Left lung (tissue), 10 donors: ENCODE data around the gene ROR2. TPM values are rescaled to one million over a fixed set of nuclear protein-coding genes. Genes with fewer than 3 reads are reported as not detected.

ENCODE experiments used
- ATAC-seq: fragments of 200-7000 bp; cut with Tn5 transposase; one replicate; pipeline ENCODE4 v1.9.1; 2020; ENCODE audit warnings: moderate library complexity
- DNase-seq, 4 donors: peaks; one replicate each; pipeline ENCODE4 v3.0.0-alpha.2; 2013 to 2020
- H3K27ac ChIP-seq, 2 donors: fragments of 200-600 bp; sonication (generic) in 1 of 2; one replicate each; pipeline versions ENCODE4 v1.5.0 to v1.8.0; 2020 to 2021
- H3K27me3 ChIP-seq, 2 donors: fragments of 200-600 bp; sonication (generic) in 1 of 2; one replicate each; pipeline versions ENCODE4 v1.5.0 to v1.8.0; 2020 to 2021
- H3K36me3 ChIP-seq, 2 donors: fragments of 200-600 bp; sonication (generic) in 1 of 2; one replicate each; pipeline versions ENCODE4 v1.5.0 to v1.8.0; 2020 to 2021
- H3K4me1 ChIP-seq, 2 donors: fragments of 200-600 bp; one replicate each; pipeline ENCODE4 v1.8.0; 2021
- H3K4me3 ChIP-seq, 2 donors: fragments of 200-600 bp; sonication (generic) in 1 of 2; one replicate each; pipeline versions ENCODE4 v1.5.0 to v1.8.0; 2020 to 2021; ENCODE audit warnings: mild to moderate bottlenecking in 1 of 2
- H3K9me3 ChIP-seq, 2 donors: fragments of 200-600 bp; sonication (generic) in 1 of 2; one replicate each; pipeline versions ENCODE4 v1.5.0 to v1.8.0; 2020 to 2021
- intact Hi-C, 2 donors: fragments of 100-400 bp; cut with DNase I; formaldehyde crosslinking; loops; one replicate each; pipeline versions ENCODE4 v1.11.2 to v1.14.2; 2022
- polyA plus RNA-seq, 6 donors: library from polyadenylated mRNA; unstranded; fragments of 120-200 nt; gene quantifications; one replicate each; pipeline ENCODE4 v1.2.1, GENCODE V29; 2013; ENCODE audit not compliant: insufficient read length in 6 of 6
- total RNA-seq, 2 donors: library from RNA; stranded (reverse); fragmentation: NEBNext Ultra II Directional; extraction: Animal tissue kit (Norgen Biotek cat#: 25700); gene quantifications; one replicate each; pipeline ENCODE4 v1.2.1, GENCODE V29; 2021
- TF ChIP-seq, protein P1 (sequence below), 2 donors: fragments of 200-600 bp; sonication (generic) in 1 of 2; IDR thresholded peaks; one replicate each; pipeline versions ENCODE4 v1.5.0 to v1.8.0; 2021; ENCODE audit warnings: antibody characterized with exemption in 2 of 2
- donor health status: DM: no; HTN: yes; CAD: no.
- donor health status: DM: no; HTN: no; CAD: no.

The ROR2 gene
- total and polyA plus RNA-seq, 8 donors: 11.5 to 36.5 (median 29.7) TPM

- H3K27me3 ChIP-seq: peaks cover 0 to 17% of the 10 kb centered on the region in 2 donors
- intact Hi-C loops: no loop called here
- H3K4me3 ChIP-seq: no peak overlapping the region
- no peak for ATAC-seq
- DNase-seq: no peak
- TF ChIP-seq, protein P1, sequence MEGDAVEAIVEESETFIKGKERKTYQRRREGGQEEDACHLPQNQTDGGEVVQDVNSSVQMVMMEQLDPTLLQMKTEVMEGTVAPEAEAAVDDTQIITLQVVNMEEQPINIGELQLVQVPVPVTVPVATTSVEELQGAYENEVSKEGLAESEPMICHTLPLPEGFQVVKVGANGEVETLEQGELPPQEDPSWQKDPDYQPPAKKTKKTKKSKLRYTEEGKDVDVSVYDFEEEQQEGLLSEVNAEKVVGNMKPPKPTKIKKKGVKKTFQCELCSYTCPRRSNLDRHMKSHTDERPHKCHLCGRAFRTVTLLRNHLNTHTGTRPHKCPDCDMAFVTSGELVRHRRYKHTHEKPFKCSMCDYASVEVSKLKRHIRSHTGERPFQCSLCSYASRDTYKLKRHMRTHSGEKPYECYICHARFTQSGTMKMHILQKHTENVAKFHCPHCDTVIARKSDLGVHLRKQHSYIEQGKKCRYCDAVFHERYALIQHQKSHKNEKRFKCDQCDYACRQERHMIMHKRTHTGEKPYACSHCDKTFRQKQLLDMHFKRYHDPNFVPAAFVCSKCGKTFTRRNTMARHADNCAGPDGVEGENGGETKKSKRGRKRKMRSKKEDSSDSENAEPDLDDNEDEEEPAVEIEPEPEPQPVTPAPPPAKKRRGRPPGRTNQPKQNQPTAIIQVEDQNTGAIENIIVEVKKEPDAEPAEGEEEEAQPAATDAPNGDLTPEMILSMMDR (IDR thresholded peaks at IDR 0.05): no peak
- no peaks in the 10 kb centered on the region for H3K36me3 ChIP-seq
- H3K4me1 ChIP-seq: no peaks in the 10 kb centered on the region
- no peak overlapping the region for H3K27ac ChIP-seq
- H3K9me3 ChIP-seq: no peaks in the 10 kb centered on the region
Observed at GRCh38 chr9:91920630-91921350, 29.2 kb downstream of the ROR2 start.

DNA sequence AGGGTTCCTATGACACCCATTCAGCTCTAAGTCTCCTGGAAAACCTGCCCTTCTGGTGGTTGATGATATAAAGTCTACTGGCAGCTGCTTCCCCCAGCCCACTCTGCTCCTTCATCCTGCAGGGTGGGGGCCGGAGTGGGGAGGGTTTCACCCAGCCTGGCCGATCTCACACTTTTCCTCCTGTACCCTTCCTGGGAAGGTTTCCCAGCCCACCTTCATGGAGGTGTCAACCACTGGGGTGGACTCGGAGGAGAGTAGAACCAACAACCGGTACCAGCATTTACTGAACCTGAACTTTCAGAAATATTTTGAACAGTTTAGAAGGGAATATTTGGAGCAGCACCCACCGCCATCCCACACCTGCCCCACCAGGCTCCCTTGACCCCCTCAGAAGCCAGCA is 30.4 kb downstream of the ROR2 start:
- Histone ChIP-seq H3K36me3 (no peaks in the 10 kb centered on the region), H3K4me1 (no peaks in the 10 kb centered on the region), H3K27ac (no peak overlapping the region), H3K9me3 (no peaks in the 10 kb centered on the region), H3K4me3 (no peak overlapping the region), H3K27me3 (peaks cover 0 to 17% of the 10 kb centered on the region in 2 donors)
- TF ChIP-seq, protein P1 (IDR thresholded peaks at IDR 0.05): no peak
- intact Hi-C loops: no loop called here
- DNase-seq (no peak), ATAC-seq (no peak)

DNA sequence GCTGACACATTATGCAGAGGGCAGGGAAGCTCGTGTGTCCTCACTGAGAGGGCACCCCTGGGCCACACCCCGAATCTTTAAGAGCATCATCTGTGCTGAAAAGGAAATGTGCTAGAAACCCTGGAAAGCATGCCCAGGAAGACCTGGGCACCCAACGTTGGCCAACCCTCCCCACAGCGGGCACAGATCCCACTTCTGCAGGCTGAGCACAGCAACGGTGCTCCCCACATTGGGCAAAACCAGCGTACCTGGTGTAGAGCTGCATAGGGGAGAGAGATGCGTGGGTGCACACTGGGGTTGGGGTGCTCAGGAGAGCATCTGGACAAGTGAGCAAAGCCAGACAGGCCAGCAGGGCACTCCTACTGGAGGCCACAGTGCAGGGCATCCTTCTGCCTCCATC is 32.6 kb downstream of the ROR2 start:
- no peak overlapping the region for H3K27ac ChIP-seq
- no peaks in the 10 kb centered on the region for H3K36me3 ChIP-seq
- no peak overlapping the region for H3K4me3 ChIP-seq
- ATAC-seq (no peak), DNase-seq (no peak)
- intact Hi-C loops: no loop called here
- no peaks in the 10 kb centered on the region for H3K9me3 ChIP-seq
- TF ChIP-seq, protein P1 (IDR thresholded peaks at IDR 0.05): no peak
- H3K4me1 ChIP-seq: no peaks in the 10 kb centered on the region
- peaks cover 0 to 17% of the 10 kb centered on the region in 2 donors for H3K27me3 ChIP-seq

GRCh38 chr9:91915524-91916263 is 34.3 kb downstream of the ROR2 start:
- DNase-seq: no peak
- Histone ChIP-seq H3K4me3 (no peak overlapping the region), H3K9me3 (no peaks in the 10 kb centered on the region), H3K36me3 (no peaks in the 10 kb centered on the region), H3K4me1 (no peaks in the 10 kb centered on the region), H3K27ac (no peak overlapping the region), H3K27me3 (peaks cover 0 to 17% of the 10 kb centered on the region in 2 donors)
- intact Hi-C loops: no loop called here
- no peak for ATAC-seq
- TF ChIP-seq, protein P1 (IDR thresholded peaks at IDR 0.05): no peak

DNA sequence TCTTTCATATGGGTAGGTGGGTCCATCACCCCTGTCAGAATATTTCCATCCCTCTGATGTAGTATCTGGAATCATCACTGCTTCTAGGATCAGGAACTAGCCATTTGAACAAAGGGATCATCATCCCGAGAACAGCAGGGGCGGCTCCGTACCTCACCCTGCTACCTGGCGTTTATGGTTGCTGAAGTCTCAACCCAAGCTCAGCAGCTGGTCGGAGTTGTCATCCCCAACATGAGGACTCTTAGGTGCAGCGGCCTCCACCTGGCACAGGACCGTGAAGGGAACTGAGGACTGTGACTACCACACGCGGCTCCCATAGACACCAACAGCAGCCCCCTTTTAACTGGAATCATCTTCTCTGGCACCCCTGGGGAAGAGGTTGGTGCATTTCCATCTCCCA is 35.1 kb downstream of the ROR2 start:
- DNase-seq (no peak), ATAC-seq (no peak)
- H3K27ac ChIP-seq: no peak overlapping the region
- H3K4me1 ChIP-seq: no peaks in the 10 kb centered on the region
- intact Hi-C loops: no loop called here
- H3K27me3 ChIP-seq: peaks cover 0 to 15% of the 10 kb centered on the region in 2 donors
- no peaks in the 10 kb centered on the region for H3K9me3 ChIP-seq
- no peak overlapping the region for H3K4me3 ChIP-seq
- TF ChIP-seq, protein P1 (IDR thresholded peaks at IDR 0.05): no peak
- H3K36me3 ChIP-seq: no peaks in the 10 kb centered on the region
